Measurements from ENCODE around the gene JAM3.

JAM3 gene

DNA sequence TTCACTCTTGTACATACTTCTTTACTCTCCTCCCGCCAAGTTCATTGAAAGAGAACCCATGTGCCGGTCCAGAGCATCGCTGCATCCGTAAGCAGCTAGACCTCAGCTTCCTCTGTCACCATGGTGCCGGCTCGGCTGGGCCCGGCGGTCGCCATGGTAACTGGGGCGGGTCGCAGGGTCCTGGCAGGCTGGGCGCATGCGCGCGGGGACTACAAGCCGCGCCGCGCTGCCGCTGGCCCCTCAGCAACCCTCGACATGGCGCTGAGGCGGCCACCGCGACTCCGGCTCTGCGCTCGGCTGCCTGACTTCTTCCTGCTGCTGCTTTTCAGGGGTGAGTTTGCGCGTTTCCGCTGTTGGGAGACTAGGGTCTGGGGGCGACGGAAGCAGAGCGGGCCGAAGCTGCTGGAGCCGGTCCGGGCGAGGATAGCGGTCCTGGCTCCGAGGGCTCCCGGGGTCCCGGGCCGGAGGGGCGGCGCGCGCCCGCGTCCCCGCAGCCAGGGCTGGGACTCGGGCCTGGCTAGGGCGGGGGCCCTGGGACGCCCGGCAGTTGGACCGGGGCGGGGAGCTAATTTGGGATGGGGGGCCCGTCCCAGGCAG lies at the start of gene JAM3:
TSS of gene JAM3 (plus strand) at position 244 of the 597 bp plus-strand sequence. CDS start at position 256, 12 bp downstream.
- peak; percentile 95 for DNase-seq (ENCODE audit: low read depth, low spot score)
- in situ Hi-C loops (cut with HindIII; ENCODE audit: low sequenced_read_pairs), result no loop called here
- H3K4me3 ChIP-seq (ENCODE audit: low read depth, low read length), result peak within 1 kb of the TSS; percentile 78
- TF ChIP-seq, protein P1, sequence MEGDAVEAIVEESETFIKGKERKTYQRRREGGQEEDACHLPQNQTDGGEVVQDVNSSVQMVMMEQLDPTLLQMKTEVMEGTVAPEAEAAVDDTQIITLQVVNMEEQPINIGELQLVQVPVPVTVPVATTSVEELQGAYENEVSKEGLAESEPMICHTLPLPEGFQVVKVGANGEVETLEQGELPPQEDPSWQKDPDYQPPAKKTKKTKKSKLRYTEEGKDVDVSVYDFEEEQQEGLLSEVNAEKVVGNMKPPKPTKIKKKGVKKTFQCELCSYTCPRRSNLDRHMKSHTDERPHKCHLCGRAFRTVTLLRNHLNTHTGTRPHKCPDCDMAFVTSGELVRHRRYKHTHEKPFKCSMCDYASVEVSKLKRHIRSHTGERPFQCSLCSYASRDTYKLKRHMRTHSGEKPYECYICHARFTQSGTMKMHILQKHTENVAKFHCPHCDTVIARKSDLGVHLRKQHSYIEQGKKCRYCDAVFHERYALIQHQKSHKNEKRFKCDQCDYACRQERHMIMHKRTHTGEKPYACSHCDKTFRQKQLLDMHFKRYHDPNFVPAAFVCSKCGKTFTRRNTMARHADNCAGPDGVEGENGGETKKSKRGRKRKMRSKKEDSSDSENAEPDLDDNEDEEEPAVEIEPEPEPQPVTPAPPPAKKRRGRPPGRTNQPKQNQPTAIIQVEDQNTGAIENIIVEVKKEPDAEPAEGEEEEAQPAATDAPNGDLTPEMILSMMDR (IDR thresholded peaks at IDR 0.05; ENCODE audit: low read depth, low read length), result no peak

DNA sequence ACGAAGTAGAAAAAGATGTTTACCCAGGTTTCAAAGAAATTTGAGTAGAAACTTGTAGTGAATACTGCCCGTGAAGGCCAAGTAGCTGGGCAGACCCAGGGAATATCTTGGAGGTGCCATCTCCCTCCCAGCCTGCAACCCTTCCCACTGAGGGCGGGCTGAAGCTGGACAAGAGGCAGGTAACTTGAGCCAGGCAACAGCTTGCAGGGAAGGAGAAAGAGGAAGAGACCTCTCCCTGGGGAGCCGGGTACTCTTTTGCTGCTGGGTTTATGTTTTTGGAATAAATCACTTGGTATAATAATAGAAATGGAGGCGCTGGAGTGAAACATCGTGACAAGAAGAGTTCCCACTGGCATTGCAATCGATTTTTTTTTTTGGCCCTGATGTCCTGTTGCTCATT lies 49.4 kb upstream of the JAM3 start:
- TF ChIP-seq, protein P1 (IDR thresholded peaks at IDR 0.05; ENCODE audit: low read depth, low read length), result no peak
- no peak for DNase-seq (ENCODE audit: low read depth, low spot score)
- in situ Hi-C loops (cut with HindIII; ENCODE audit: low sequenced_read_pairs), result no loop called here
- H3K4me3 ChIP-seq (ENCODE audit: low read depth, low read length), result no peak overlapping the region

DNA sequence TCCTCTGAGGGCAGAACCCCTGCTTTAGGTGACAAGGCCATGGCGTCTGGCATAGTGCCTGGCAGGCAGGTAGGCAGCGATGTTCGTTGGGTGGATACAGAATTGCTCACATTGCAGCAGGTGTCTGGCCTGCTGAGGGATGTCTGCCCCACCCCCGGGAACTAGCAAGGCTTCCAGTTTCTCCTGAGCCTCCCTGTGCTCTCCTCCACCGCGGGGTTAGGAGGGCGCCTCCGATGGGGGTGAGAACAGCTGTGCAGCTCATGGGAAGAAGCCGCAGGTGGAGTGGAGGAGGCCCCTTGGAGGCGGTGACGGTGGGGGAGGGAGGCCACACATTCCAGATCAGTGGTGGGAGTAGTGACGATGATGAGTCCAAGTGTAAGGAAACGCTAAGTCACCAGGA lies 48.3 kb upstream of the JAM3 start:
- TF ChIP-seq, protein P1 (IDR thresholded peaks at IDR 0.05; ENCODE audit: low read depth, low read length), result no peak
- no peak overlapping the region for H3K4me3 ChIP-seq (ENCODE audit: low read depth, low read length)
- in situ Hi-C loops (cut with HindIII; ENCODE audit: low sequenced_read_pairs), result no loop called here
- DNase-seq (ENCODE audit: low read depth, low spot score), result no peak

DNA sequence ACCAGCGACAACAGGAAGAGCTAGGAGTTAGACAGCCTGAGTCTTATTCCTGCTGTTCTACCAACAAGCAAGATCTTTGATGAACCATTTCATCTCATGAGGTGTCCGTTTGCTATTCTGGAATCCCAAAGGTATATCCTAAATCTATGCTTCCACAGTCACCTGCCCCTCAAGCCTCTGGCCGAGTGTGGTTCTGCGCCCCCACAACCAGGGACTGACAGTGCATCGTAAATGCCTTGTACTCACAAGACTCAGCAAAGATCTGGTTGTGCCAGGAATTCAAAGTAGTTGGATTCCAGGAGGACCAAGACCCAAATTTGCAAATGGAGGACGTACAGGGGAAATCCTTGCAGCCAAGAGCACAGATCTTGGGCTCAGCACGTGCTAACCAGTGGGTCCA lies 47.5 kb upstream of the JAM3 start:
- no peak overlapping the region for H3K4me3 ChIP-seq (ENCODE audit: low read depth, low read length)
- TF ChIP-seq, protein P1 (IDR thresholded peaks at IDR 0.05; ENCODE audit: low read depth, low read length), result no peak
- no peak for DNase-seq (ENCODE audit: low read depth, low spot score)
- in situ Hi-C loops (cut with HindIII; ENCODE audit: low sequenced_read_pairs), result no loop called here

DNA sequence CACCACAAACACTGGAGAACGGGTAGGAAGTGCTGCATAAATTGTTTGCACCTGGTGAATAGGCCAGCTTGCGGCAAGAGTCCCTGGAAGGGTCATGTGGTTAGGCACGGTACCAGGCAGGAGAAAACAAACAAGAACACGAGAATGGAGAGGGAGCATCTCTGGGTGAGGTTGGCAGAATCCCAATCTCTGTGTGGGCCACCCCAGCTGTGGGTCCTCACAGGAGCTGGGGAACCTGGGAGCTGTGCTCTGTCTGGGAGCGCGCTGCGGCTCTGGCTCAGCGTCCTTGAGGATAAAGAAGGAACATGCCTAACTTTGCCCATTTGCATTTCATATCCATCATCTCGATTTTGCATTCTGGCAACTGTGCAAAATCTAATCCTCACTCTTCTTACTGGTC lies 46.1 kb upstream of the JAM3 start:
- DNase-seq (ENCODE audit: low read depth, low spot score), result no peak
- in situ Hi-C loops (cut with HindIII; ENCODE audit: low sequenced_read_pairs), result no loop called here
- TF ChIP-seq, protein P1 (IDR thresholded peaks at IDR 0.05; ENCODE audit: low read depth, low read length), result no peak
- no peak overlapping the region for H3K4me3 ChIP-seq (ENCODE audit: low read depth, low read length)

DNA sequence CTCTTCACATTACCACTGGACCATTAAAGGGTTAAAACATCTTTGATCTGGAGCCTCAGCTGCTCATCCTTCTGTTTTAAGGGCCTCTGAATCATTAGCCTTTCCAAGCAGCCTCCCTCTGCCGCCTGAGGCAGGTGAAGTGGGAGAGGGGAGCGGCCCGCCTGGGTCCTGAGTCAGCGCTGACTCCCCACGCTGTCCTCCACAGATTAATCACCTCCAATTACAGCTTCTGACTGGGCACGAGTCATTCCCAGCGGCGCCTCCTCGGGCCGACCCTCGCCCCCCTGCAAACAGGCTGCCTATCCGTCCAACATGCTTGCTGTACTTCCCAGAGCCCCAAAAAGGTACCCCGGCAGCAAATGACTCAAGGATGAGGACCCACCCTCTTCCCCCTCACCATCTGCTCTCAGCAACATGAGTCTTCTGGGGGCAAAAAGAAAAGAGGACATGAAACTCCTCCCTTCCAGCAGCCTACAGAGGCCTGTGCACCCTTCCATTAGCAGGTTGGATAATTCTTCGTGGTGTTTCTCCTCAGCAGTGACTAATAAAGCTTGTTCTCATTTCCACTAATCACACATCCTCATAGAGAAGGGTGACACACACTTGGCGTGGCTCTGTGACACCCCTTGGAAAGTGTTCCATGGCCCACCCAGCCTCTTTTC lies 44.3 kb upstream of the JAM3 start:
- no peak for DNase-seq (ENCODE audit: low read depth, low spot score)
- TF ChIP-seq, protein P1 (IDR thresholded peaks at IDR 0.05; ENCODE audit: low read depth, low read length), result no peak

More for the DNA sequence above, 44.3 kb upstream of the JAM3 start:
- H3K4me3 ChIP-seq (ENCODE audit: low read depth, low read length), result no peak overlapping the region
- in situ Hi-C loops (cut with HindIII; ENCODE audit: low sequenced_read_pairs), result no loop called here

Data from astrocyte of the spinal cord (primary cell).